ENCODE data around the gene ANKRD11. TPM values are rescaled to one million over a fixed set of nuclear protein-coding genes. Genes with fewer than 3 reads are reported as not detected.

The ANKRD11 gene
- polyA plus RNA-seq, 1 donor from 2014 or later: 32.5 TPM

GRCh38 chr16:89273741-89274472 lies 216.5 kb downstream of the ANKRD11 start:
- no peak overlapping the region for H3K4me2 ChIP-seq (ENCODE audit: low read length)
- TF ChIP-seq RAD21 (conservative IDR thresholded peaks at IDR 0.05) (no peak), TAF1 (IDR thresholded peaks at IDR 0.05; ENCODE audit: low read depth) (no peak), REST (IDR thresholded peaks at IDR 0.05; ENCODE audit: borderline replicate concordance) (no peak), MXI1 (conservative IDR thresholded peaks at IDR 0.05; ENCODE audit: poor library complexity, severe bottlenecking) (no peak), CTCF (IDR thresholded peaks at IDR 0.05; ENCODE audit: poor library complexity, severe bottlenecking) (no peak), SMC3 (conservative IDR thresholded peaks at IDR 0.05; ENCODE audit: poor library complexity) (no peak), EZH2 (IDR thresholded peaks at IDR 0.05; ENCODE audit: borderline replicate concordance, insufficient read depth, low read length, poor library complexity, severe bottlenecking) (no peak), POLR2AphosphoS5 (IDR thresholded peaks at IDR 0.05) (no peak), EP300 (conservative IDR thresholded peaks at IDR 0.05; ENCODE audit: poor library complexity, severe bottlenecking) (no peak)
- H3K9me3 ChIP-seq (ENCODE audit: low read length): no peaks in the 10 kb centered on the region
- H3K4me3 ChIP-seq (ENCODE audit: low read length): no peak overlapping the region
- H3K79me2 ChIP-seq (replicated peaks; ENCODE audit: insufficient read depth, low read length): no peaks in the 10 kb centered on the region
- no peaks in the 10 kb centered on the region for H3F3A ChIP-seq (ENCODE audit: insufficient read depth, low read length, poor library complexity, severe bottlenecking)
- H3K27ac ChIP-seq (ENCODE audit: low read length): no peak overlapping the region
- no peak overlapping the region for H3K9ac ChIP-seq (ENCODE audit: low read length)
- peaks cover 5% of the 10 kb centered on the region for H3K36me3 ChIP-seq (ENCODE audit: insufficient read depth, low read length)
- H3K27me3 ChIP-seq (ENCODE audit: insufficient read depth, low read depth, low read length): no peaks in the 10 kb centered on the region
- no peak overlapping the region for H2AFZ ChIP-seq (ENCODE audit: low read depth, low read length)
- H4K20me1 ChIP-seq (ENCODE audit: insufficient read depth): no peaks in the 10 kb centered on the region
- H3K9me2 ChIP-seq (ENCODE audit: insufficient read depth, low read length): no peaks in the 10 kb centered on the region

GRCh38 chr16:89272631-89273030 lies 217.7 kb downstream of the ANKRD11 start:
- Histone ChIP-seq H3K27ac (ENCODE audit: low read length) (no peak overlapping the region), H3K9ac (ENCODE audit: low read length) (no peak overlapping the region), H4K20me1 (ENCODE audit: insufficient read depth) (no peaks in the 10 kb centered on the region), H3K9me3 (ENCODE audit: low read length) (no peaks in the 10 kb centered on the region), H3F3A (ENCODE audit: insufficient read depth, low read length, poor library complexity, severe bottlenecking) (no peaks in the 10 kb centered on the region), H3K9me2 (ENCODE audit: insufficient read depth, low read length) (no peaks in the 10 kb centered on the region), H2AFZ (ENCODE audit: low read depth, low read length) (no peak overlapping the region), H3K4me3 (ENCODE audit: low read length) (no peak overlapping the region), H3K27me3 (ENCODE audit: insufficient read depth, low read depth, low read length) (no peaks in the 10 kb centered on the region), H3K36me3 (ENCODE audit: insufficient read depth, low read length) (peaks cover 5% of the 10 kb centered on the region), H3K4me2 (ENCODE audit: low read length) (no peak overlapping the region), H3K79me2 (replicated peaks; ENCODE audit: insufficient read depth, low read length) (no peaks in the 10 kb centered on the region)
- TF ChIP-seq CTCF (IDR thresholded peaks at IDR 0.05; ENCODE audit: poor library complexity, severe bottlenecking) (no peak), TAF1 (IDR thresholded peaks at IDR 0.05; ENCODE audit: low read depth) (no peak), REST (IDR thresholded peaks at IDR 0.05; ENCODE audit: borderline replicate concordance) (no peak)
